Lower lobe of right lung (tissue), 2 donors: ENCODE data around the gene LUC7L3. TPM values are rescaled to one million over a fixed set of nuclear protein-coding genes. Genes with fewer than 3 reads are reported as not detected.

Source experiments
- ATAC-seq, 2 donors: fragments of 200-7000 bp; cut with Tn5 transposase; one replicate each; pipeline ENCODE4 v1.9.1; 2020 to 2022; ENCODE audit warnings: mild to moderate bottlenecking in 2 of 2, moderate library complexity in 2 of 2
- DNase-seq: peaks from one replicate; pipeline ENCODE4 v3.0.0-alpha.2; 2020
- H3K27ac ChIP-seq: fragments of 200-600 bp; one replicate; pipeline ENCODE4 v1.8.0; 2022
- H3K27me3 ChIP-seq: fragments of 200-600 bp; one replicate; pipeline ENCODE4 v1.8.0; 2022; ENCODE audit warnings: low read depth
- H3K36me3 ChIP-seq: fragments of 200-600 bp; one replicate; pipeline ENCODE4 v1.8.0; 2022; ENCODE audit warnings: mild to moderate bottlenecking
- H3K4me1 ChIP-seq: fragments of 200-600 bp; one replicate; pipeline ENCODE4 v1.8.0; 2022
- H3K4me3 ChIP-seq: fragments of 200-600 bp; one replicate; pipeline ENCODE4 v1.8.0; 2022; ENCODE audit warnings: mild to moderate bottlenecking
- H3K9me3 ChIP-seq: fragments of 200-600 bp; one replicate; pipeline ENCODE4 v1.8.0; 2022
- CTCF ChIP-seq: fragments of 200-600 bp; IDR thresholded peaks from one replicate; pipeline ENCODE4 v1.8.0; 2022; ENCODE audit warnings: antibody characterized with exemption, mild to moderate bottlenecking
- intact Hi-C: fragments of 100-400 bp; cut with DNase I; formaldehyde crosslinking; loops from one replicate; pipeline ENCODE4 v1.11.0; 2022
- total RNA-seq: library from RNA; stranded (reverse); fragmentation: NEBNext Ultra II Directional; extraction: Animal tissue kit (Norgen Biotek cat#: 25700); gene quantifications from one replicate; pipeline ENCODE4 v1.2.1, GENCODE V29; 2021
- donor health status: DM: no; HTN: yes; CAD: no; lungs with severe emphysema.

LUC7L3 gene
- total RNA-seq, 1 donor from 2014 or later, result 106 TPM

- Histone ChIP-seq H3K27me3 (no peaks in the 10 kb centered on the region), H3K4me3 (no peak overlapping the region), H3K36me3 (no peaks in the 10 kb centered on the region), H3K9me3 (no peaks in the 10 kb centered on the region), H3K4me1 (peaks cover 33% of the 10 kb centered on the region), H3K27ac (no peak overlapping the region)
- intact Hi-C loops, result no loop called here
- TF ChIP-seq CTCF, result no peak
- ATAC-seq (no peak), DNase-seq (no peak)
Measured at GRCh38 chr17:50710025-50710424, 9.4 kb upstream of the LUC7L3 start.

GRCh38 chr17:50710650-50711049, 8.8 kb upstream of the LUC7L3 start:
- Histone ChIP-seq H3K9me3 (no peaks in the 10 kb centered on the region), H3K4me1 (peaks cover 32% of the 10 kb centered on the region), H3K4me3 (no peak overlapping the region), H3K27ac (no peak overlapping the region), H3K27me3 (no peaks in the 10 kb centered on the region), H3K36me3 (no peaks in the 10 kb centered on the region)
- DNase-seq (no peak), ATAC-seq (no peak)
- intact Hi-C loops, result no loop called here
- TF ChIP-seq CTCF, result no peak

DNA sequence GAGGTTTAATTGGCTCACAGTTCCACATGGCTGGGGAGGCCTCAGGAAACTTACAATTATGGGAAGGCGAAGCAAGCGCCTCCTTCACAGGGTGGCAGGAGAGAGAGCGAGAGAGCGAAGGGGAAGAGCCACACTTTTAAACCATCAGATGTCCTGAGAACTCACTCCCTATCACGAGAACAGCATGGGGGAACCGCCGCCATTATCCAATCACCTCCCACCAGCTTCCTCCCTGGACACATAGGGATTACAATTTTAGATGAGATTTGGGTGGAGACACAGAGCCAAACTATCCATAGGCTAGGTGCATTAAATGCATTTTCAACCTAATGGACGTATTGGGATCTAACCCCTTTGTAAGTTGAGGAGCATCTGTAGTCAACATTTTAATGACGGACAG, 6.8 kb upstream of the LUC7L3 start:
- Histone ChIP-seq H3K27me3 (no peaks in the 10 kb centered on the region), H3K4me1 (peaks cover 19% of the 10 kb centered on the region), H3K27ac (no peak overlapping the region), H3K4me3 (no peak overlapping the region), H3K36me3 (no peaks in the 10 kb centered on the region), H3K9me3 (no peaks in the 10 kb centered on the region)
- ATAC-seq (no peak), DNase-seq (no peak)
- intact Hi-C loops, result no loop called here
- no peak for TF ChIP-seq CTCF

- no peaks in the 10 kb centered on the region for H3K27me3 ChIP-seq
- ATAC-seq, result no peak
- H3K27ac ChIP-seq, result no peak overlapping the region
- no peaks in the 10 kb centered on the region for H3K9me3 ChIP-seq
- intact Hi-C loops, result no loop called here
- no peak for DNase-seq
- TF ChIP-seq CTCF, result no peak
- peaks cover under 1% of the 10 kb centered on the region for H3K4me1 ChIP-seq
- H3K36me3 ChIP-seq, result no peaks in the 10 kb centered on the region
- no peak overlapping the region for H3K4me3 ChIP-seq
Measured at GRCh38 chr17:50715471-50715870, 3.9 kb upstream of the LUC7L3 start.

- ATAC-seq (peak in 1 of 2 donors; percentile 26), DNase-seq (no peak)
- Histone ChIP-seq H3K27ac (peak overlapping the region; percentile 98), H3K9me3 (no peaks in the 10 kb centered on the region), H3K4me1 (peaks cover 39% of the 10 kb centered on the region), H3K27me3 (no peaks in the 10 kb centered on the region), H3K36me3 (no peaks in the 10 kb centered on the region), H3K4me3 (peak overlapping the region; percentile 98)
- intact Hi-C loops, result no loop called here
- TF ChIP-seq CTCF, result no peak
Measured at GRCh38 chr17:50719924-50720794, 756 bp downstream of the LUC7L3 start.
